K562 (cell line): ENCODE measurements around the gene CD2. TPM values are rescaled to one million over a fixed set of nuclear protein-coding genes. Genes with fewer than 3 reads are reported as not detected.

Experiments
- ATAC-seq: fragments of 200-7000 bp; cut with Tn5 transposase; 3 replicates; pipeline ENCODE4 v1.9.1; 2020; ENCODE audit warnings: moderate library complexity
- BruUV-seq: library from RNA; stranded (reverse); fragments of 400-500 nt; replicated peaks from 2 replicates; lab custom pipeline; 2021; lab: Mats Ljungman, UMichigan
- CTCF ChIA-PET: fragments of 300-600 bp; formaldehyde crosslinking; extraction: SDS; loops from one replicate; lab custom pipeline; 2021; ENCODE audit warnings: low intra/inter-chr PET ratio; lab: Yijun Ruan, JAX
- POLR2A ChIA-PET: fragments of 300-600, 350-650 bp; sonication (Branson Sonifier 250); formaldehyde crosslinking; extraction: SDS; loops from one replicate; lab custom pipeline; 2021; ENCODE audit warnings: antibody characterized with exemption, inconsistent platforms; lab: Yijun Ruan, JAX
- DNase-seq, 4 experiments: peaks; one replicate each; pipeline versions ENCODE4 v3.0.0 to v3.0.0-alpha.2; 2011 to 2018; ENCODE audit warnings: low spot score in 3 of 4, mixed read lengths in 3 of 4; ENCODE audit errors: extremely low read depth in 1 of 4
- FAIRE-seq: peaks from 2 replicates; lab custom pipeline; 2011; peaks lifted over from hg19 to GRCh38; lab: Jason Lieb, UNC
- H2AFZ ChIP-seq: 2 replicates; pipeline ENCODE4 v1.6.0; 2011; ENCODE audit warnings: low read depth, low read length, control low read depth, inconsistent platforms
- H3K27ac ChIP-seq: fragments of 200-600 bp; 3 replicates; pipeline ENCODE4 v1.8.0; 2011; ENCODE audit warnings: low read depth, mild to moderate bottlenecking, control low read depth, inconsistent platforms, low read length, moderate library complexity, mixed read lengths; ENCODE audit errors: extremely low read depth
- H3K27me3 ChIP-seq, 2 experiments: fragments of 300-600 bp in 1 of 2; 2 replicates in 1 of 2; 3 replicates in 1 of 2; pipeline versions ENCODE4 v1.6.0 to v1.8.0; 2011; ENCODE audit warnings: inconsistent platforms in 2 of 2, low read length in 2 of 2, mild to moderate bottlenecking in 1 of 2, mixed read lengths in 1 of 2, moderate library complexity in 1 of 2; ENCODE audit not compliant: control insufficient read depth in 2 of 2, insufficient read depth in 2 of 2
- H3K36me3 ChIP-seq: fragments of 300-600 bp; 3 replicates; pipeline ENCODE4 v1.8.0; 2011; ENCODE audit warnings: mild to moderate bottlenecking, low read length, inconsistent platforms; ENCODE audit not compliant: control insufficient read depth, insufficient read depth
- H3K4me1 ChIP-seq, 2 experiments: fragments of 200-600 bp in 1 of 2; replicated peaks in 1 of 2; 2 replicates in 1 of 2; 3 replicates in 1 of 2; pipeline versions ENCODE4 v1.5.1 to v1.8.0; 2011; ENCODE audit warnings: inconsistent platforms in 2 of 2, low read length in 2 of 2, mild to moderate bottlenecking in 1 of 2, mixed read lengths in 1 of 2, moderate library complexity in 1 of 2; ENCODE audit not compliant: control insufficient read depth in 2 of 2, insufficient read depth in 2 of 2
- H3K4me2 ChIP-seq: 2 replicates; pipeline ENCODE4 v1.6.1; 2011; ENCODE audit warnings: low read length, control low read depth, inconsistent platforms, mixed read lengths; ENCODE audit not compliant: insufficient read depth
- H3K4me3 ChIP-seq: fragments of 200-600 bp; sonication (generic), shearing (Covaris generic); 2 replicates; pipeline ENCODE4 v1.5.1; 2016; ENCODE audit warnings: control low read depth, inconsistent platforms
- H3K79me2 ChIP-seq: fragments of 200-600 bp; 3 replicates; pipeline ENCODE4 v1.8.0; 2011; ENCODE audit warnings: low read length, inconsistent platforms; ENCODE audit not compliant: control insufficient read depth, insufficient read depth
- H3K9ac ChIP-seq, 2 experiments: 2 replicates each; pipeline versions ENCODE4 v1.6.0 to v1.6.1; 2011; ENCODE audit warnings: low read depth in 2 of 2, low read length in 2 of 2, control low read depth in 1 of 2, inconsistent platforms in 1 of 2, mild to moderate bottlenecking in 1 of 2, mixed read lengths in 1 of 2; ENCODE audit not compliant: insufficient read depth in 1 of 2
- H3K9me1 ChIP-seq: one replicate; pipeline ENCODE4 v1.6.0; 2011; ENCODE audit warnings: inconsistent platforms, mild to moderate bottlenecking, low read length, moderate library complexity; ENCODE audit not compliant: control insufficient read depth, insufficient read depth
- H3K9me3 ChIP-seq: replicated peaks from 2 replicates; pipeline ENCODE4 v1.5.1; 2011; ENCODE audit warnings: low read depth, low read length, inconsistent platforms; ENCODE audit not compliant: control insufficient read depth, insufficient read depth
- H4K20me1 ChIP-seq: replicated peaks from 2 replicates; pipeline ENCODE4 v1.6.1; 2011; ENCODE audit warnings: low read length, inconsistent platforms, mixed read lengths; ENCODE audit not compliant: control insufficient read depth, insufficient read depth
- CTCFL ChIP-seq: IDR thresholded peaks from 2 replicates; pipeline ENCODE4 v1.6.1; 2011; ENCODE audit warnings: borderline replicate concordance, low read depth, mild to moderate bottlenecking, moderate library complexity, low read length; ENCODE audit not compliant: insufficient read depth, poor library complexity, severe bottlenecking
- ETV1 ChIP-seq: fragments of 450-650 bp; conservative IDR thresholded peaks from 2 replicates; pipeline ENCODE4 v1.6.1; 2016; ENCODE audit warnings: missing genetic modification characterization, control low read depth, low read depth, missing compliant biosample characterization
- ETV6 ChIP-seq, 3 experiments: fragments of 150-350 bp in 1 of 3; sonication (generic) in 1 of 3; formaldehyde crosslinking in 1 of 3; IDR thresholded peaks; 2 replicates each; pipeline versions ENCODE4 v1.6.1 to v1.8.0; 2014 to 2022; ENCODE audit warnings: borderline replicate concordance in 2 of 3, low read depth in 2 of 3, antibody characterized with exemption in 1 of 3, low read length in 1 of 3, mild to moderate bottlenecking in 1 of 3, missing genetic modification reagents in 1 of 3
- HBP1 ChIP-seq: fragments of 450-650 bp; formaldehyde crosslinking; IDR thresholded peaks from 2 replicates; pipeline ENCODE4 v1.4.0; 2022; ENCODE audit warnings: missing genetic modification characterization
- KAT7 ChIP-seq: sonication (generic); formaldehyde crosslinking; IDR thresholded peaks from 2 replicates; pipeline ENCODE4 v1.8.0; 2022; ENCODE audit warnings: missing genetic modification reagents, mild to moderate bottlenecking, borderline replicate concordance
- MAFG ChIP-seq: fragments of 450-650 bp; conservative IDR thresholded peaks from 2 replicates; pipeline ENCODE4 v1.6.1; 2016; ENCODE audit warnings: missing genetic modification characterization, missing compliant biosample characterization
- MYC ChIP-seq, 2 experiments: fragments of 250-450 bp in 1 of 2; sonication (Bioruptor Pico) in 1 of 2; IDR thresholded peaks; 2 replicates each; pipeline versions ENCODE4 v1.5.1 to v1.6.1; 2012 to 2021; ENCODE audit warnings: low read depth in 2 of 2, borderline replicate concordance in 1 of 2, improper control_type of control experiment in 1 of 2, low read length in 1 of 2, mild to moderate bottlenecking in 1 of 2, moderate library complexity in 1 of 2
- NCOR1 ChIP-seq: fragments of 450-650 bp; IDR thresholded peaks from 2 replicates; pipeline ENCODE4 v1.6.1; 2016; ENCODE audit warnings: mild to moderate bottlenecking, moderate library complexity
- OTX1 ChIP-seq: fragments of 450-650 bp; formaldehyde crosslinking; IDR thresholded peaks from 2 replicates; pipeline ENCODE4 v1.4.0; 2022; ENCODE audit warnings: mild to moderate bottlenecking
- PCBP1 ChIP-seq: fragments of 200-400 bp; formaldehyde crosslinking; IDR thresholded peaks from 2 replicates; pipeline ENCODE4 v1.6.1; 2018; ENCODE audit warnings: mild to moderate bottlenecking, low read depth, low read length; ENCODE audit not compliant: poor library complexity, severe bottlenecking
- RBM17 ChIP-seq: fragments of 200-400 bp; formaldehyde crosslinking; IDR thresholded peaks from 2 replicates; pipeline ENCODE4 v1.6.1; 2017; ENCODE audit warnings: low read depth, mild to moderate bottlenecking, low read length, borderline replicate concordance
- TRIM25 ChIP-seq: fragments of 450-650 bp; IDR thresholded peaks from 2 replicates; pipeline ENCODE4 v1.7.0; 2016; ENCODE audit warnings: borderline replicate concordance
- XRCC5 ChIP-seq: fragments of 200-400 bp; formaldehyde crosslinking; IDR thresholded peaks from 2 replicates; pipeline ENCODE4 v1.6.1; 2017; ENCODE audit warnings: low read depth, mild to moderate bottlenecking, low read length
- ZNF140 ChIP-seq: fragments of 250-450 bp; sonication (Bioruptor Pico); IDR thresholded peaks from 2 replicates; pipeline ENCODE4 v1.8.0; 2021; ENCODE audit warnings: moderate library complexity, mild to moderate bottlenecking, inconsistent platforms
- ZNF431 ChIP-seq: sonication (generic); formaldehyde crosslinking; IDR thresholded peaks from 2 replicates; pipeline ENCODE4 v1.8.0; 2022; ENCODE audit warnings: mild to moderate bottlenecking, missing genetic modification reagents
- ZNF695 ChIP-seq: fragments of 450-650 bp; formaldehyde crosslinking; IDR thresholded peaks from 2 replicates; pipeline ENCODE4 v1.4.0; 2020; ENCODE audit warnings: mild to moderate bottlenecking, moderate library complexity
- ZNF764 ChIP-seq: fragments of 250-450 bp; sonication (Bioruptor Pico); IDR thresholded peaks from 2 replicates; pipeline ENCODE4 v1.4.0; 2020; ENCODE audit warnings: low read depth, mild to moderate bottlenecking, moderate library complexity
- WGBS: fragments of 100-300 bp; shearing (Covaris generic); methylation state at CpG from one replicate; pipeline ENCODE4 v1.1.6; 2016; ENCODE audit warnings: low coverage, mixed read lengths; ENCODE audit not compliant: insufficient coverage; ENCODE audit errors: missing lambda C conversion rate; 5-methylcytosine and 5-hydroxymethylcytosine counted together
- in situ Hi-C: fragments of 300-500 bp; cut with MboI; formaldehyde crosslinking; loops from 4 replicates; pipeline ENCODE4 v1.15.0; 2018; ENCODE audit warnings: inconsistent platforms, mixed read lengths
- intact Hi-C: fragments of 100-400 bp; cut with micrococcal nuclease; formaldehyde crosslinking; loops from 2 replicates; pipeline ENCODE4 v1.14.2; 2022
- polyA plus RNA-seq, 8 experiments: library from polyadenylated mRNA; depleted of rRNA in 4 of 8; stranded (reverse) in 5 of 8; unstranded in 3 of 8; fragments of >200 nt; fragmentation: Nextera tagmentation in 2 of 8; fragmentation: Illumina TruSeq in 1 of 8; extraction: Ambion mirVana in 2 of 8; extraction: Trizol in 1 of 8; gene quantifications; 2 replicates each; pipeline versions ENCODE4 v1.2.1 to v1.2.3, GENCODE V29; 2011 to 2014; ENCODE audit warnings: inconsistent platforms in 1 of 8, missing spikeins in 1 of 8
- total RNA-seq, 7 experiments: library from RNA; depleted of rRNA in 6 of 7; stranded (reverse); fragments of >200 nt in 6 of 7; fragmentation: Illumina TruSeq in 2 of 7; extraction: Trizol in 2 of 7; gene quantifications; 2 replicates each; pipeline versions ENCODE4 v1.2.1 to v1.2.3, GENCODE V29; 2011 to 2021; ENCODE audit warnings: low replicate concordance in 1 of 7

The CD2 gene
- total and polyA plus RNA-seq, 9 of the 15 experiments (the other 6 are each of a cell fraction or from before 2014, with no cell fraction given) = 0.07 to 0.16 TPM; not detected in 7

- ATAC-seq (peak; percentile 39), DNase-seq (peak; percentile 33 to 60 (median 42)), FAIRE-seq (peak; percentile 6)
- H3K9ac ChIP-seq = peak overlapping the region in 1 of 2 experiments; percentile 14; a peak in 2 of 4 replicates
- ChIA-PET CTCF (no interaction called here), POLR2A (interaction anchor here (0.5 to 1.1 kb wide), 2 partner anchors 11 to 1587 kb away, joined by 3 to 4 read pairs; no protein-coding TSS in a partner anchor)
- no peaks in the 10 kb centered on the region for H3K9me3 ChIP-seq
- 13% methylated on average over 3 of the region's 3 CpGs for WGBS
- H2AFZ ChIP-seq = peak overlapping the region; percentile 70
- H3K27me3 ChIP-seq = no peaks in the 10 kb centered on the region
- in situ Hi-C loops = no loop called here
- H3K27ac ChIP-seq = peak overlapping the region; percentile 14; the same call in 1 of the 3 replicates
- H4K20me1 ChIP-seq = no peaks in the 10 kb centered on the region
- peaks cover 22 to 30% of the 10 kb centered on the region in 2 experiments for H3K4me1 ChIP-seq
- no peaks in the 10 kb centered on the region for H3K9me1 ChIP-seq
- H3K36me3 ChIP-seq = no peaks in the 10 kb centered on the region
- no peak overlapping the region for H3K4me2 ChIP-seq
- no peaks in the 10 kb centered on the region for H3K79me2 ChIP-seq
- BruUV-seq = no TSS peak
- H3K4me3 ChIP-seq = no peak overlapping the region
- intact Hi-C loops = loop anchor here (5.0 kb wide), 1 partner anchor 120 kb away; no protein-coding TSS in a partner anchor
- TF ChIP-seq ETV6 (IDR thresholded peaks at IDR 0.05; ENCODE audit: borderline replicate concordance in 1 of 2, low read depth in 2 of 2, low read length in 1 of 2) = no peak
- no peak for TF ChIP-seq ETV6 (CRISPR knock-in tag; IDR thresholded peaks at IDR 0.05; ENCODE audit: borderline replicate concordance)
- TF ChIP-seq ZNF140 (CRISPR knock-in tag) = no peak
- TF ChIP-seq PCBP1 = no peak
- no peak for TF ChIP-seq TRIM25
- TF ChIP-seq ZNF431 = no peak
- no peak for TF ChIP-seq RBM17
- no peak for TF ChIP-seq ZNF695 (CRISPR knock-in tag)
- no peak for TF ChIP-seq CTCFL
- TF ChIP-seq OTX1 = no peak
- TF ChIP-seq MAFG (tag) = no peak
- peak; percentile 65 for TF ChIP-seq MYC (IDR thresholded peaks at IDR 0.05; ENCODE audit: low read depth, low read length)
- TF ChIP-seq MYC (CRISPR knock-in tag; IDR thresholded peaks at IDR 0.05; ENCODE audit: borderline replicate concordance, low read depth) = no peak
- TF ChIP-seq ETV1 = no peak
- TF ChIP-seq ZNF764 (CRISPR knock-in tag) = no peak
- no peak for TF ChIP-seq NCOR1
- no peak for TF ChIP-seq HBP1
- no peak for TF ChIP-seq XRCC5
- no peak for TF ChIP-seq KAT7 (CRISPR knock-in tag)
Measured at GRCh38 chr1:116762781-116763115, 8.5 kb downstream of the CD2 start.
